HG03025 (cell line): Measurements from ENCODE around the gene ARSI.

Experiments
- ATAC-seq: cut with Tn5 transposase; IDR thresholded peaks from one replicate; pipeline ENCODE4 v1.9.1; 2021; ENCODE audit warnings: mild to moderate bottlenecking, moderate library complexity; ENCODE audit not compliant: unreplicated experiment, low FRiP score

Gene ARSI

GRCh38 chr5:150328515-150328914 is 25.8 kb upstream of the ARSI start:
- ATAC-seq, result no peak

- no peak for ATAC-seq
Observed at GRCh38 chr5:150327139-150327538, 24.4 kb upstream of the ARSI start.

- ATAC-seq, result no peak
Observed at GRCh38 chr5:150326707-150327106, 24.0 kb upstream of the ARSI start.

GRCh38 chr5:150325426-150325825 is 22.7 kb upstream of the ARSI start:
- ATAC-seq, result no peak

GRCh38 chr5:150323819-150324218 is 21.1 kb upstream of the ARSI start:
- ATAC-seq, result no peak

GRCh38 chr5:150323092-150323491 is 20.4 kb upstream of the ARSI start:
- no peak for ATAC-seq

- ATAC-seq, result no peak
Observed at GRCh38 chr5:150322202-150322601, 19.5 kb upstream of the ARSI start.

GRCh38 chr5:150321784-150322183 is 19.1 kb upstream of the ARSI start:
- ATAC-seq, result no peak

GRCh38 chr5:150321211-150321610 is 18.5 kb upstream of the ARSI start:
- no peak for ATAC-seq

GRCh38 chr5:150320044-150320613 is 17.4 kb upstream of the ARSI start:
- no peak for ATAC-seq

GRCh38 chr5:150319484-150319790 is 16.7 kb upstream of the ARSI start:
- ATAC-seq, result no peak

GRCh38 chr5:150318613-150319483 is 16.1 kb upstream of the ARSI start:
- ATAC-seq, result no peak

- ATAC-seq, result no peak
Observed at GRCh38 chr5:150317048-150318003, 14.6 kb upstream of the ARSI start.

GRCh38 chr5:150316320-150316719 is 13.6 kb upstream of the ARSI start:
- ATAC-seq, result no peak

GRCh38 chr5:150315245-150315644 is 12.5 kb upstream of the ARSI start:
- ATAC-seq, result no peak

- ATAC-seq, result no peak
Observed at GRCh38 chr5:150313921-150314716, 11.4 kb upstream of the ARSI start.

GRCh38 chr5:150313501-150313900 is 10.8 kb upstream of the ARSI start:
- ATAC-seq, result no peak

- ATAC-seq, result no peak
Observed at GRCh38 chr5:150312518-150312917, 9.8 kb upstream of the ARSI start.

- ATAC-seq, result no peak
Observed at GRCh38 chr5:150311015-150311692, 8.4 kb upstream of the ARSI start.

- ATAC-seq, result no peak
Observed at GRCh38 chr5:150310246-150310645, 7.5 kb upstream of the ARSI start.
